ENCODE data around the gene R3HDM4.

The R3HDM4 gene

DNA sequence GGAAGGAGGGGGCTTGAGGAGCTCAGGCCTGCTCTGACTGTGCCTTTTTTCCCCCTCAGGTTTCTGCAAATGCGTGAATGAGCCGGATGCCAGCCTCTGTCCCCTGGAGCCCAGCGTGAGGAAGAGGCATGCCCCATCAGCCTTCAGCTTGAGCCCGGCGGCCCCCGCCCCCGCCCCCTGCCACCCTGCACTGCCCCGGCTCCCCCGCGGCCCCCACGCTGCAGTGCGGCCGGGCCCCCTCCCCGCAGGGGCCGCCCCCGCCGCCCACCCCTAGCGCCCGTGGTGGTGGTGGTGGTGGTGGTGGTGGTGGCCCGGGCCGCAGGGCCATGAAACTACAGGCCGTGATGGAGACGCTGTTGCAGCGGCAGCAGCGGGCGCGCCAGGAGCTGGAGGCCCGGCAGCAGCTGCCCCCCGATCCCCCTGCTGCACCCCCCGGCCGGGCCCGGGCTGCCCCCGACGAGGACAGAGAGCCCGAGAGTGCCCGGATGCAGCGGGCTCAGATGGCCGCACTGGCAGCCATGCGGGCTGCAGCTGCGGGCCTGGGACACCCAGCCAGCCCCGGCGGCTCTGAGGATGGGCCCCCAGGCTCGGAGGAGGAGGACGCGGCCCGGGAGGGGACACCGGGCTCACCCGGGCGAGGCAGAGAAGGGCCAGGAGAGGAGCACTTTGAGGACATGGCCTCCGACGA, 16.3 kb upstream of the R3HDM4 start:
- no peak for DNase-seq

DNA sequence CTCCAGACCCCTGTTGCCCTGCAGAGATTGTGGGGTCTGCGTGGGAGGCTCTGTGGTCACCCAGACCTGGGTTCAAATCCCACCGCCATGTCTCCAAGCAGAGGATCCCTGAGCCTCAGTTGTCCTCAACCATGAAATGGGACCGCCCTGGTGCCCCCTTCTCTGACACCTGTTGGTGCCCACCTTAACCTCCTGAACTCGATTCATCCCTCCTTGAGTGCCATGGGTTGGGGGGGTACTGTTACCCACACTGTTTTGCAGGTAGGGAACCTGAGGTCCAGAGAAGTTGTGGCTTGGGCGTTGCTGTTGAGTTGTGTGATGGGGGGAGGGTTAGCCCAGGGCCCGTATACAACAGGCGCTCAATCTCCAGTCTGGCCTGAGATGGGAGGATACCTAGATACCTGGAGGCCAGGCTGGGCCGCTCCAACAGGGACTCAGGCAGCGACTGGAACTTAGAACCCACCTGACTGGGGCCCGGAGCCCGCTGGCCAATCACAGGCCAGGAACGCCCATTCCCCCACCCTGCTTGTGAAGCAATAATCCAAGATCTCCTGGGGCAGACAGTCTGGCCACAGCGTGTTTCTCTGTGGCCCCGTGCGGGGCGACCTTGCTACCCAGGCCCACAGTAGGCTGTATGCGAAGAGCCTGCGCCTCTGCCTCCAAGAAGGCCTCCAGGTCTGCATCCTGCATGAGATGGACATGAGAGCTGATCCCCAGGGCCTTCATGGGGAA, 15.6 kb upstream of the R3HDM4 start:
- no peak for DNase-seq

GRCh38 chr19:927780-928401, 14.9 kb upstream of the R3HDM4 start:
- DNase-seq = no peak

DNA sequence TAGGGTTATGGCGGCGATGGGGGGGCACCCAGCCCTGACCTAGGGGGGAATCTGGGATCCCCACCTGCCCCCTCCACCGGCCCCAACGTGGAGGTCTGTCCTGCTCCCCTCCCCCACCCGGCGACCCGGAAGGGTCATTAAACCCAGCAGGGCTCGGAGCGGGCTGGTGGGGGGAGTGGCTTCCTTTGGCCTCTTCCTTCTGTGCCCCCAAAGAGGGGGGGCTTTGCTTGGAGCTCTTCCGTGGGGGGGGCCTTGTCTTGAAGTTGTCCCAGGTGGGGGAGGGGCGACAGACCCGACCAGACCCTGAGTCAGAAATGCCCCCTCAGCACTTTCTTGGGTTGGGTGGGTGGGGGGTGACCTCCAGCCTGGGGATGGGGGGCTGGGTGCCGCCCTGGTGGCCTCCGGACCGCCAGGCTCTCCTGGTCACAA, 14.3 kb upstream of the R3HDM4 start:
- no peak for DNase-seq

DNA sequence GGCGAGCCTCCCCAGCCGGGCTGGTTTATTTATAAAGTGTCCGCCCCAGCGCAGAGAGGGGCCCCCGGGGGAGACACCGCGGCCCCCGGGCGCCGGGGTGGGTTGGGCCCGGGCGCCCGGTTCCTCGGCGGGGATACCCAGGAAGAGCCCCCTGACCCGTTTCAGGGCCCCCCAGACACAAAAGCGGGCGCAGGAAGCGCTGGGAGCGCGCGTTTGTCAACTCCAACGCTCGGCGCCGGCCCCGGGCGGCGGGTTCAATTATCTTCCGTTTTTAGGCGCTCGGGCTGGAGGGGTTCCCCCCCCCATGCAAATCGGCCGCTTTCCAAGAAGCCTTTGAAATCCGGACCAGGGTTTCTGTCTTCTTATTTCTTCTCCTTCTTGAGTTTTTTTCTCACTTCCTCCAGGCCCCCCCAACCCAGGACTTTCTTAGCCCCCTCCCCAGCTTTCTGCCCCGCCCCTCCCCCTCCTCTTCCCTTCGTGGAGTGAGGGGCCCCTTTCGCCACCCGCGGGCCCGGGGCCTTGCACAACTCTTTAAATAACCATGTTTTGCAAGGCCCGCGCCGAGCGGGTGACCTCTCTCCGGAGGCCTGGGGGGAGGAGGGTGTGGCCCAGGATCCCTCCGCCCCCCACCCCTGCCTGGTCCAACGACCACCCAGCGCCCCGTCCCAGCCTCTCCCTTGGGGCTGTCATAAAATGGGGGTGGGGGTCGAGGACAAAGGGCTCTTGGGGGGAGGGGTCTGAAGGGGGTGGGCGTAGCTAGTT, 13.8 kb upstream of the R3HDM4 start:
- no peak for DNase-seq

GRCh38 chr19:926323-926588, 13.2 kb upstream of the R3HDM4 start:
- DNase-seq = no peak

DNA sequence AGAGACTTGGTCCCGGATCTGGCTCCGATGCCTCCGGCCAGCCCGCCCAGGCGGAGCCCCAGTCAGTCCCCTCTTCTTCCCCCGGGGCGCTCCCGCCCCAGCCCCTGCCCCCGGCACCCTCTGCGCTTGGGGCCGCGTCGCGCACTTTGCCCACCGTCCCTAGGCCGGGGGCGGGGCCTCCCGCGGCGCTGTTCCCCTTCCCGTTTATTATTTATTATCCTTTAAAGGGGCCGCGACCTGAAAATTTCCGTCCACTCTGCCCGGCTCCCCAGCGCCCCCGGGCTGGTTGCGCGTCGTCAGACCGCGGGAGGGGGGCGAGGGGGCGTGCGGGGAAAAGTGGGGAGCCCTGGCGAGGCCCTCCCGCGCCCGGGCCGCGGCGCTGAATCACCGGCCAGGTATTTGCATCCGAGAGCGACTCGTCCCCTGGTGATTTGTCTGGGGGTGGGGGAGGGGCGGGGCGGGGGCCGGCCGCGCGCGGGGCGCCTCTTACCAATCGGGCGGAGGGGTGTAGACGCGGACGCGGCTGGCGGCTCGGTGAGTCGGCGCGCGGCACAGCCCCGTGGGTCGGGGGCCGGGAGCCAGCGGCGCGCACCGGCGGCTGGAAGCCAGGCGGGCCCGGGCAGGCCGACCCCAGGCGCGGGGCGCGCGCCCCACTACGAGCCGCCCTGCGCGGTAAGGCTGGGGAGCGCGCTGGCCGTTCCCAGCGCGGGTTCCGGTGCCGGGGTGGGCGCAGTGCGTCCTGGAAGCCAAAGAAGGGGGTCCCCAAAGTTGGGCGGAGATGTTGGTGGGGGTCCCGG, 12.7 kb upstream of the R3HDM4 start, which contains the start of gene ARID3A:
ARID3A (plus strand) TSS at position 510 of the 797 bp plus-strand sequence. CDS start 3,494 bp downstream, outside the sequence.
- peak; percentile 90 for DNase-seq

DNA sequence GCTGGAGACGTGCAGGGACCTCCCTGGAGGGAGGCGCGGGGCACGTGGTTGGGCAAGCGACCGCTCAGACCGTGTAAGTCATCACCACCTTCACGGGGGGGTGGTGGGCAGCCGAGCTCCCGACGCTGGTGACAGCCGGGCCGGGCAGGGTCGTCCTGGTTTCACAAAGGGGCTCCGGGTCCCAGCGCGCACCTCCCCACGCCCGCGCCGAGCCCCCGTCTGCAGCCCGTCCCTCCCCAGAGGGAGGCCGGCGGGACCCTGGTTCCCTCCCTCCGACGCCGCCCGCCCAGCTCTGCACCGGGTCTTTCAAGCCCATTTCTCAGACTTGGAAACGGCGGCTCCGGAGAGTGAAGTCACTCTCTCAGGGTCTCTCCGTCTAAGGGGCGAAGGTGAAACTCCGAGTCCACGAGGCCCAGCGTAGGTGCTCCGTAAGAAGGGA, 12.1 kb upstream of the R3HDM4 start:
- no peak for DNase-seq

DNA sequence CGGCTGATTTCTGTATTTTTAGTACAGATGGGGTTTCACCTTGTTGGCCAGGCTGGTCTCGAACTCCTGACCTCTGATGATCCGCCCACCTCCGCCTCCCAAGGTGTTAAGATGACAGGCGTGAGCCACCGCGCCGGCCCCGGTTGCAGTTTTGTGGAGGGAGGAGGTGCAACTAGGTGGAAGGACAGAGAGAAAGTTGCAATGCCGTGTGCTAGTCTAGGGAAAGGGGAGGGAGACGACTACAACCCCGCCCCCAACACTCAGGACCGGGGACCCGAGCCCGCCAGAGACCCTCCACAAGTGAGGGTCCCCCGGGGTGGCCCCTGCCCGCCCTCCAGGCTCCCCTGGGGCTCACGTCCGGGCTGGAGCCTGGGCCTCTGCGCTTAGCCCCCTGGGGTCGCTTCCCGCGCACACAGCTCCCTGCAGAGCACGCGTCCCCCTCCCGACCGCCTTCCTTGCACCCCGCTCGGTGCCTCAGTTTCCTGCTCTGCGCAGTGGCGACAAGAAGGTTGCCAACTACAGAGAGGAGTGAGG, 11.6 kb upstream of the R3HDM4 start:
- no peak for DNase-seq

DNA sequence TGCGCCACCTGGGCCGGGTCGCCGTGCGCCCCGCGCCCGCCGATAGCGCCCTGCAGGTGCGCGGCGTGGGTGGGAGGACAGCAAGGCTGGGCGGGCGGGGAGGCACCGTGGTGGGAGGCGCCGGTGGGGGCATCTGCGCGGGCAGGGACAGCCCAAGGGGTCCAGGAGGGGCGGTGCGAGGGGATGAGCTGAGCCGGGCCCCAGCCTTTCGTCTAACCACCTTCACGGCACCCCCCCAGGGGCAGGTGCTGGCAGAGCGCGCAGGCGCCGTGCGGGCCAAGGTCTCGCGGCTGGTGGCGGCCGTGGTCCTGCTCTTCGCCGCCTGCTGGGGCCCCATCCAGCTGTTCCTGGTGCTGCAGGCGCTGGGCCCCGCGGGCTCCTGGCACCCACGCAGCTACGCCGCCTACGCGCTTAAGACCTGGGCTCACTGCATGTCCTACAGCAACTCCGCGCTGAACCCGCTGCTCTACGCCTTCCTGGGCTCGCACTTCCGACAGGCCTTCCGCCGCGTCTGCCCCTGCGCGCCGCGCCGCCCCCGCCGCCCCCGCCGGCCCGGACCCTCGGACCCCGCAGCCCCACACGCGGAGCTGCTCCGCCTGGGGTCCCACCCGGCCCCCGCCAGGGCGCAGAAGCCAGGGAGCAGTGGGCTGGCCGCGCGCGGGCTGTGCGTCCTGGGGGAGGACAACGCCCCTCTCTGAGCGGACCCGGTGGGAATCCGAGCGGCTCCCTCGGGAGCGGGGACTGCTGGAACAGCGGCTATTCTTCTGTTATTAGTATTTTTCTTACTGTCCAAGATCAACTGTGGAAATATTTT, 7.2 kb upstream of the R3HDM4 start:
- no peak for DNase-seq

- DNase-seq = no peak
These were observed 6.4 kb upstream of the R3HDM4 start for GRCh38 chr19:919199-920050.

GRCh38 chr19:918481-919198, 5.6 kb upstream of the R3HDM4 start:
- DNase-seq = no peak

DNA sequence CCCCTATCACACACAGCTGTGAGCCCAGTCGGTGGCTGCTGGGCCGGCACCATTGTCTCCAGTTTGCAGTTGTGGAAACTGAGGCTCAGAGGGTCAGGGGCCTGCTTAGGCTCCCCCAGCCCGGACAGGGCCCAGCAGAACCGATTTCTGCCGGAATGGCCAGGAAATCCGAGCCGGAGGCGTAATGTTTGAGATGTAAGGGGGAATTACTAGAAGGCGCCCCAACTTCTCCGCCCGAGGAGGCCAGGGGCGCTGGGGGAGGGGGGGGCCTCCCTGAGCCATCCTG, 5.1 kb upstream of the R3HDM4 start:
- DNase-seq = no peak

GRCh38 chr19:917323-918151, 4.5 kb upstream of the R3HDM4 start, which contains the start of gene KISS1R:
Gene KISS1R (plus strand): TSS chr19:917333. CDS start chr19:917503, 170 bp downstream.
- DNase-seq = peak; percentile 32

DNA sequence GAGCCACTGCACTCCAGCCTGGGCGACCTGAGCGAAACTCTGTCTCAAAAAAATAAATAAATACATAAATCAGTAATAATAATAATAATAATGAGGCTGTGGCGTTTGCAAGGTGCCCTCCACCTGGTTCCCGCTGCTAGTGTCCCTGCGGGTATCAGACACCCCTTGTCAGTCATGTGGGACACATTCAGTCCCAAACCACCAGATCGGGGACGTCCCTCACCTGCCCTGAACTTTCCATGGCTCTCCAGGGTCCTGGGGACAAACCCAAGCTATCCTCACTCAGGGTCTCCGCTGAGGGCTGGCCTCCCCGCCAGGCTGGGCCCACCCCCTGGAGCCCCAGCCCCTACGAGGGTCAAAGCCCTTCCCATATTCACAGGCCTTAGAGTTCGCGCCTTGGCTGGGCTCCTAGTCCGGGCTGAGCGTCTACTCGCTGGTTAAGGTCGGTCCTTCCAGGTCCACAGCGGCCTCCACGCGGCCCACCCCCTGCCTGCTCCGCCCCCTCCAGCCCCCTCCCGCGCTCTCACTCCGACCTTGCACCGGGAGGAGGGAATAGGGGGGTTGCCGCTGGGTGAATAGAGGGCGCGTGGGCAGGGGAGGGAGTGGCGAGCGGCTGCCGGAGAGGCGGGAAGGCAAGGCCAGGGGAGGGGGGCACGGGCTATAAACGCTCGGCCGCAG, 3.8 kb upstream of the R3HDM4 start:
- DNase-seq = no peak

- DNase-seq = no peak
These were observed 589 bp downstream of the R3HDM4 start for GRCh38 chr19:912181-913079.
